ENCODE data around the gene ARMC9.
A peak's percentile ranks its signal among the peaks of the same experiment; 100 is the strongest.

The ARMC9 gene

DNA sequence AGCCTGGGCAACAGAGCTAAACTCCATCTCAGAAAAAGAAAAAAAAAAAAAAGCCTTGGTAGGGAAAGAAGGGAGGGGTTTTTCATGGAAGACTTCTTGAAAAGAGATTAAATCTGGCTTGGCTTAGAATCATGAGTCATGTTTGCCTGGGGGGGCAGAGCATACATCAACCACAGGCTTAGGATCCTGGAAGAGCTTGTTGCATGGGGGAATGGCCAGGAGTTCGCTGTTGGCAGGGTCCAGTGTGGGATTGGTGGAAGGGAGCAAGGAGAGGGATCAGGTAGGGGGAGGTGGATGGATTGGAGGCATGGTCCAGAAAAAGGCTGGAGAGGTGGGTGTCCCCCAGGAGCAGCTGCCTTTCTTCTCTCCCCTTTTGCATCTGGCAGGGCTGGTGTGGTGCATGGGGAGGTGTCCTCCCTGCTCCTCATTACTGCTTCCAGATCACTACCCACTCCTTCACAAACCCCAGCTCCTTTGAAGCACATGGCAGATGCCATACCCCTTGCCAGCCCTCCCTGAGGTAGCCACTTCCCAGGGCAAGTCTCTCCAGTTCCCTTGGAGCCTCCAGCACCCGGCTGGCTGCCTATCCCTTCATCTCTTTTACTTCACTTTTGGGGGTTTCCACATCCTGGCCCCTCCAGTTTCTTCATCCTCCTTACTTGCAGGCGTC lies 2.5 kb downstream of the ARMC9 start:
- DNase-seq (ENCODE audit: low read depth, low spot score): peak; percentile 68

DNA sequence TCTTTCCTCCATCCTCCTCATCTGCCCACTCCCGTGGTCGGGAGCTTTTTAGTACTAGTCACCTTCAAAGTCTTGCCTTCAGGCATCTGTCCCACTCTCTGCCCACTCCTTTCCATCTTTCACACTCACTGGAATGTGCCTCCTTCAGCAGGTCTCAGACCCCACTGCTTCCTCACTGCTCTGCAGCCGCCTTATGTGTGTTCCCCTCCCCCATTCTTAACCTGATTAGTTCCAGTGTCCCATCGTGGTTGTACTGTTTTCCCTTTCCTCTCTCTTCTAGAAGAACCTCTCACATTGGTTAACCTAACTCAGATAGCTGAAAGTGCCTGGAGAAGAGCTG lies 3.0 kb downstream of the ARMC9 start:
- no peak for DNase-seq (ENCODE audit: low read depth, low spot score)

DNA sequence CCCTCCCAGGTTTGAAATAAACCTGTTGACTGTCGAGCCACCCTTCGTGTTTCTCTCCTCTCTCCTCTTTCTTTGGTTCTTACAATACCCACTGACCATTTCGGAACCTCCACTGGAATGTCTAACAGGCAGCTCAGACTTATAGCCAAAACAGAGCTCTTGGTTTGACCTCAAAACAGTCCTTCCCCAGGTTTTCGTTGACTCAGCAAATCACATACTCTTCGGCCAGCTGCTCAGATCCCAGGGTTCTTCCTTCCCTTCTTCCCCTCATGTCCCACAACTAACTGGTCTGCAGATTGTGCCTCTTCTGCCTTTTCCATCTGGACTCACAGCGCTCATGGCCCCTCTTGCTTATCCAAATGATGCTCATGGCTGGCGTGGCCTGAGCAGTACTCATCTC lies 4.7 kb downstream of the ARMC9 start:
- DNase-seq (ENCODE audit: low read depth, low spot score): no peak

DNA sequence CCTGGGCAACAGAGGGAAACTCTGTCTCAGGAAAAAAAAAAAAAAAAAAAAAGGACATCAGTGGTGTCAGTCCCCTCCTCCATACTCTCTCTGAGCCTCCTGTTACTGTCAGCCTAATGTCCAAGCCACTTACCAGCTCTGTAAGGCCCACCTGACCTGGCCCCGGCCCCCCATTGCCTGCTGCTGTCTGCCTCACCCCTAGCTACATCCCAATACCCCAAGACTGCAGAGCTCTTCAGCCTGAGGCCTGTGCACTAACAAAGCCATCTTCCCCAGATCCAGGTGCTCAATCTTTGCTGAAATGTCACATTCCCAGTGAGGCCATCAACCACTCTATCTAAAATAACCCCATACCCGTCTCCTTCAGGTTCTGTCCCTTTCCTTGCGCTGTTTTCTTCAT lies 5.7 kb downstream of the ARMC9 start:
- DNase-seq (ENCODE audit: low read depth, low spot score): no peak

DNA sequence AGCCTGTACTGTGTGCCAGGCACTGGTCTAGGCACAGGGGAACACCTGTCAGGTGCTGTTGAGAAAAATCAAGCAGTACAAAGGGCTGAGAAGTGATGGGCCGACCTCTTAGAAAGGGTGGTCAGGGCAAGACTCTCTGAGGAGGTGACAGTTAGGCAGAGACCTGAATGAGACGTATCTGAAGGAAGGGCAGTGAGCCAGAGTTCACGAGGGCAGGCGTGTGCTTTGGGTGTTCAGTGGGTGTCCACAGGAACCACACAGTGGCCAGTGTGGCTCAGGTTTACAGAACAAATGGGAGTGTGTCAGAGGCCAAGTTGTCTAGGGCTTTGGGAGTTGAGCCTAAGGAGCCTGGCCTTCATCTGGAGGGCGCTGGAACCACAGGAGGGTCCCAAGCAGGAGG lies 6.2 kb downstream of the ARMC9 start:
- no peak for DNase-seq (ENCODE audit: low read depth, low spot score)

DNA sequence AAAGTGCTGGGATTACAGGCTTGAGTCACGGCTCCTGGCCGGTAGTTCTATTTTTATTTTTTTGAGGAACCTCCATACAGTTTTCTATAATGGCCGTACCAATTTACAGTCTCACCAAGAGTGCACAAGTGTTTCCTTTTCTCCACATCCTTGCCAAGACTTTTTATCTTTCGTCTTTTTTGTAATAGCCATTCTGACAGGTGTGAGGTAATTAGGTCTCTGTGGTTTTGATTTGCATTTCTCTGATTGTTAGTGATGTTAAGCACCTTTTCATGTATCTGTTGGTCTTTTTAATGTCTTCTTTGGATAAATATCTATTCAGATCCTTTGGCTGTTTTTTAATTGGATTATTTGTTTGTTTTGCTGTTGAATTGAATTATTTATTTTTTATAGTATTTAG lies 9.3 kb downstream of the ARMC9 start:
- DNase-seq (ENCODE audit: low read depth, low spot score): no peak

DNA sequence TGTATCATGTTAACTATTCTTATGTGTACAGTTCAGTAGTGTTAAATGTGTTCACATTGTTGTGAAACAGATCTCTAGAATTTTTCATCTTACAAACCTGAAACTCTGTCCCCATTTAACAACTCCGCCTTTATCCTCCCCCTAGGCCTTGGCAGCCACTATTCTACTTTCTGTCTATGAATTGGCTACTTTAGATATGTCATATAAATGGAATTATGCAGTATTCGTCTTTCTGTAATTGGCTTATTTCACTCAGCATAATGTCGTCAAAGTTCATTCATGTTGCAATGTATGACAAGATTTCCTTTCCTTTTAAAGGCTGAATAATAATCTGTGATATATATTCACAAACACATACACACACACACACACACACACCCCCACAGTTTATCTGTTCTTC lies 12.4 kb downstream of the ARMC9 start:
- no peak for DNase-seq (ENCODE audit: low read depth, low spot score)

DNA sequence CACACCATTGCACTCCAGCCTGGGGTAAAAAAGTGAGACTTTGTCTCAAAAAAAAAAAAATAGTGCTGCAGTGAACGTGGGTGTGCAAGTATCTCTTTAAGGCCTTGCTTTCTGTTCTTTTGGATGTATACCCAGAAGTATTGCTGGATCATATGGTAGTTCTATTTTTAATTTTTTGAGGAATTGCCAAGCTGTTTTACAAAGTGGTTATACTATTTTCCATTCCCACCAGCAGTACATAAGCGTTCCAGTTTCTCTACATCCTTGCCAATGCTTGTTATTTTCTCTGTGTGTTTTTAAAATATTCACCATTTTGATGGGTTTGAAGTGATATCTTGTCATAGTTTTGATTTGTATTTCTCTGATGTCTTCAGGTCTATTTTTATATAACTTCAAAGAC lies 13.1 kb downstream of the ARMC9 start:
- DNase-seq (ENCODE audit: low read depth, low spot score): no peak

DNA sequence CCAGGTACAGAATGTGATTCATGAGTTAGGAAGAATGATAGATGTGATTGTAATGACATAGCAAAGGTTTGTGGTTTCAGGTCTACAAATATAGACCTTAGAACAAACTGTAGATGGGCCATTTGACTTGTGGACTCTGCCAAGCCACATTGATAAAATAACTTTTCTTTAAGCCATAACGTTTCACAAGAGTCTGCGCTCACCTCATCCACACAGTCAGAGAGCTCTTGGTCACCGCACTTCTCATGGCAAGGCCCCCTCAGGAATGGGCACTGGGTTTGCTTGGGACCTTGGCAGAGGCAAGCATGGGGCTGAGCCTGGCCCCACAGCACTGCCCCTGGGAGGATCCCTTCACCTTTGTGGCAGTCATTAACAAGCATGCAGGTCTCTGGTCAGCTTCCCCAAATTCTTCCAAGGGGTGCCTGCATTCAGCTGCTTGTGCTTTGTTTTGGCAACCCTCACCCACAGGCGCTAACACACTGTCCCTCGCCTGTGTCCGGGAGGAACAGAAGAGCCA lies 14.0 kb downstream of the ARMC9 start:
- peak; percentile 80 for DNase-seq (ENCODE audit: low read depth, low spot score)

DNA sequence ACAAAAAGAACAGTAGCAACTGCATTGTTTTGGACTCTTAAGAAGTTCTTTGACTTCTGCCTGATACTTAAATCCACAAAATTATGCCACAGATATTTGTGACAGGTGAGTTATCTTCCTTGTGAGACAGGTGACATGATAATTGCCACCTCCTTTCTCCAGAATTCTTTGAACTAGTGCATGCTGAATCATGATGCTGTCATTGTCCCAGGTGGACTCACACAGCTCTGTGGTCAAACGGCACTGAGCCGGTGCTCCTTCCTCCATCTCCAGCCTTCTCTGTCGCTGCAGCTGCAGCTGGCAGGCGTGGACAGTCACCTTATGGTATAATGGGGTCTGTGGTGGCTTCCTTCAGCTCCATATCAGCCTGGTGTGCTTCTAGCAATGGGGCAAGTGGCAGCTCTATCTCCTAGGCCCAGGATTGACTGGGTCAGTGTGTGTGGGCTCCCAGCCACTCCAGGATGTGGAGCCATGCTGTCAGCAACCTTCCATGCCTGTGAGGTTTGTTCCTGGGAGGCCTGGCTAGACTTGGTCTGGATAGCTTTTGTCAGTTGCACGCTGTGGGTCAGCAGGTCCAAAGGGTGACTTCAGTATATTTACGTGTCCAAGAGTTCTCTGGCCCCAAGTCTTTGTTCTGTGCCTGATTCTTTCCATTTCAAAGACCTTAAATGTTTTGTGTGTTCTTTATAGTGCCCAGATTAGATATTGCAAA lies 15.7 kb downstream of the ARMC9 start:
- DNase-seq (ENCODE audit: low read depth, low spot score): no peak

DNA sequence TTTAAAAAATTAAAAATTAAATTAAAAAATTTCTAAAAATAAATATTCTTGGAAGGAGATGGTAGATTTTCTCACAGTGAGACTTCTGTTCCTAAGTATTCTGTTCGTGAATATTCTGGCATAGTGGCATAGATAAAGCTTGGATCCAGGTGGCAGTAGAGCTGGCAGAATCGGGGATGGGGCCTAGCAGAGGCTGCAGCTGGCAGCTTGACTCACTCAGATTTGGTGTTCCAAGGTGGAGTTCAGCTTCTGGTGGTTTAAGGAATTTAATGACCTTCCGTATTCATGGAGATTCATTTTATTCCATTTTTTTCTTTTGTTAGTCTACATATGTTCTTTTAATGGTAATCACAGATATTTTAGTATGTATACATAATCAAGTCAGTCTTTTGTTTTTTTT lies 19.9 kb downstream of the ARMC9 start:
- no peak for DNase-seq (ENCODE audit: low read depth, low spot score)

DNA sequence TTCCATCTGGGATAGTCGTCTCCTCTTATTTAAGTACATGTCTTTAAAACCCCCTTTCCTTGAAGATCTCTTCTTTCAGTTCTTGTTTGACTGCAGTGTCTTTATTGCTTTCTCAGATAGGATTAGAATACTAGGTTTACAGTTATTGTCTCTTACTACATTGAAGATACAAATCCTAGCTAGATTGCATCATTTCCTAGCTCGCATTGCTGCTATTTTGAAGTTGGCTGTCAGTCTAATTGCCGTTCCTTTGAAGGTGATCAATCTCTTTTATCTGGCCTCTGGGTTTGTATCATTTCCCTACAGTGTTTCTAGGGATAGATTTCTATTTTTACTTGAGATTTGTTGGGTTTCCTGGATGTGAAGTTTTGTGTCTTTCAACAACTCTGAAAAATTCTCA lies 20.9 kb downstream of the ARMC9 start:
- no peak for DNase-seq (ENCODE audit: low read depth, low spot score)

DNA sequence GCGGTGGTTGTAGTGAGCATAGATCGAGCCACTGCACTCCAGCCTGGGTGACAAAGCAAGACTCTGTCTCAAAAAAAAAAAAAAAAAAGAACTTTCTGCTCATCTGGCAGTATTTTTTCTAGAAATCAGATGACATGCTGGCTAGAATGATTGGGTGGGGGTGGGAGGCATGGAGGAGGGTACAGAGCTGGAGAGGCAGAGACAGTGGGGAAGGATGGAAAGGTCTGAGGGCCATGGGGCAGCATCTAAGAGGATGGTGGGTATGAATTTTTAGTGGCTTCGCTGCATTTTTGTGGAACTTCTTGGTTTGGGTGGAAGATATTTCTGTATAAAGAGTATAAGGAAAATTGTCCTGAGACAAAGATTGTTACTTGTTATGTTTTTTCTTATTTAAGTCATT lies 23.3 kb downstream of the ARMC9 start:
- DNase-seq (ENCODE audit: low read depth, low spot score): no peak

DNA sequence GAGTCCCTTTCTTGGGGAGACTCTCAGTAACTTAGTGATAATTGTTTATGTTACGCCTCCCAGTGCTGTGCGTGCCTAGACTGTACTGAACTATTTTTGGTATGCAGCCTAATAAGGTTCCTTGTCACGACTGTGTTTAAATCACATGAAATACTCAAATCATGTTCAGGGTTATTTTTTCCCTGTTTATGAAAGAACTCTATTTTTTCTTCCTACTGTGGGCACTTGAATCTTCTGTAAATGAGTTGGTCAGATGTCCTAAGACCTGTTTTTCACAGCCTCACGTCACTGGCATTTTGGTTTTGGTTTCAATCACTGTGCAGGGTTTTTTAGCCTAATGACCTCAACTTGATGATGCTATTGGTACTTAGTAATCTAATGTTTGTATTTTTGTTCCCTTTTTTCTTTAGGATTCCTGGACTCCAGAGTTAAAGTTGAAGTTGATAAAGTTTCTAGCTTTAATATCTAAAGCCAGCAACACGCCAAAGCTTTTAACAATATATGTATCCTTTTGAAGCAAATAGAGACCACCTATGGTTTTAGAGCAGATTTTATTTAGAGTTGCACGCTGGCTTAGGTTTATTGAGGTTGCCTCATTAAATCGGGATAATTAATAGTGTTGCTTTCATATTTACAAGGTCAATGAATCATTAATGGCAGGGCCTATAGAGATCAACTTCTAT lies 24.0 kb downstream of the ARMC9 start:
- peak; percentile 65 for DNase-seq (ENCODE audit: low read depth, low spot score)

DNA sequence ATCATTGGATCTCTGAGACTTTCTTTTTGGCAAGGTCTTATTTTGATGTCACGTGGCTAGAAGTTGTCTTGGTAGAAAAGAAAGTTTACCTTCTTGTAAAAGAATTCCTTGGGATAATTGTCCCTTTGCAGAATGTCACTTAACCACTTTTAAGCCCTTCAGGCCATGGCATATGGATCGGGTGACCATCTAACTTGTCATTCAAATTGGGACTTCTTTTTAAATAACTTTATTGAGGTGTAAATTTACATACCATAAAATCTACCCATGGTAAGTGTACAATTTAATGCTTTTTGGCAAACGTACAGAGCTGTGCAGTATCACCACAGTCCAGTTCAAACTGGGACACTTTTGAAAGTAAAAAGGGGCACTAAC lies 24.6 kb downstream of the ARMC9 start:
- DNase-seq (ENCODE audit: low read depth, low spot score): no peak

DNA sequence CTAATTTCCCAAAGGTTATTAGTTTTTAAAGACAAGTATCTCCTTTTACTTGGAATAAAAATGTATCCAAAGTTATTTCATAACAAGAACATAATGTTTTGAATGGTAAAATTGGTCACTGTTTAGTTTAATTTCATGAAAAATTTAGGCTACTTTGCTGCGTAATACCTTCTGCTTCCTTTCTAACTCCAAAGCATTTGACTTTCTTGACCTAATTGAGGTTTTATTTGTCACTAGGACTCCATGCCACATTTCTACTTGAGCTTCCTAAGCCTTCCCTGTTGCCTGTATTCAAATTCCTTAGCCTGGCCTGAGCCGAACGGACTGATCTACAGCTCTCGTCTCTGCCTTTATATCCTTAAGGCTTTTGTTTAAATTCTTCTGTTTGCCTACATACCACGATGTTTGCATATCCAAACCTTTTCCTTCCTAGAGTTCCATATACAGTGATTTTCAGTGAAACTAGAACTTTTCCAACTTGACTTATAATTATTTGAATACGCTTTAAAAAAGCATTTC lies 25.1 kb downstream of the ARMC9 start:
- no peak for DNase-seq (ENCODE audit: low read depth, low spot score)

DNA sequence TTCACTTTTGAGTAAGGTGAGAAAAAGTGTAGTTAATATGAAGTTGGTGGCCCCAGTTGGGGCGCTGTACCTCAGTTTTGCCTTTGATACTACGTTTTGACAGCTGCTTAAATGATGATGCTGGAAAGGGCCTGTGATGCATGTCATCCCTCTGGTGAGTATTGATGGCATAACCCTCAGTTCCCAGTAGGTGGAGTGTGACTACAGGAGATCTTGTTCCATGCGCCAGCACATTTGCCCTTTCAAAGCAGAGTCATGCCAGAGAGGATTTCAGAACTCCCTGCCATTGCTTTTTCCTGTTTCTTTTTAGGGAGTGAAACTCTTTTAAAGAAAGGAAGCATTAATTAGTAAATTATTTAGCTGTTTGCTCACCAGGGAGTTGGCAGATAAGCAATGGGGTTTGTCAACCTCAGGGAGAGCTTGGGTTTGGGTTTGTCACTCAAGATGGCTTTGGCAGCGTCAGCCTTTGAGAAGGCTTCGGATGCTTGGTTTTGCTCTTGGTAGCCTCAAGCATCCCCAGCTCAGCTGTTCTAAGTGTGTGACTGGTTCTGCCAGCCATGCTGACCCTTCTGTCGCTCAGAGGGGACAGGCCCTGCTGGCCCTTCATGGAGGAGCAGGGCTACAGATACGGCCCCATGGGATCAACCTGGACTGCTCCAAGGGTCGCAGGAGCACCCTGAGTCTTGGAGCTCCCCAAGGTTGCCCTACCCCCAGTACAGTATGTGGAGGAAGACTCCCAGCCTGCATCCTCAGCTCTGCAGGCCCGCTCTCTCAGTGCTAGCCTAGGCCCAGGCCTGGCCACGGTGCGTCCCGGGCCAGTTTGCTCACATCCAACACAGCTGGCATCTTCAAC lies 29.1 kb downstream of the ARMC9 start:
- DNase-seq (ENCODE audit: low read depth, low spot score): peak; percentile 88

DNA sequence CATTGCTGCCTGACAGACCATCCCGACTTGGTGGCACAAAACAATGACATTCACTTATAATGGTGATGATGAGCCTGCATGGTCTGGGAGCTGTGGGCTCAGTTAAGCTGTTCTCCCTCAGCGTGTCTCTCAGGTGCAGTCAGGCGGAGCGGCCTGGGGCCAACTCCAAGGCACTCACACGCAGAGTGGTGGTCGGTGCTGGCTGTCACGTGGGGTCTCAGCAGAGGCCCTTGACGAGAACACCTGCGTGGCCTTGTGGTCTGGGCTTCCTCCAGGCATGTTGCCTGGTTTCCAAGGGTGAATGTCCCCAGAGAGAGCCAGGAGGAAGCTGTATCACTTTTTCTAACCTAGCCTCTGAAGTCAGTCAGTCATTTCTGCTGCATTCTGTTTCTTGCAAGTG lies 29.8 kb downstream of the ARMC9 start:
- DNase-seq (ENCODE audit: low read depth, low spot score): no peak

DNA sequence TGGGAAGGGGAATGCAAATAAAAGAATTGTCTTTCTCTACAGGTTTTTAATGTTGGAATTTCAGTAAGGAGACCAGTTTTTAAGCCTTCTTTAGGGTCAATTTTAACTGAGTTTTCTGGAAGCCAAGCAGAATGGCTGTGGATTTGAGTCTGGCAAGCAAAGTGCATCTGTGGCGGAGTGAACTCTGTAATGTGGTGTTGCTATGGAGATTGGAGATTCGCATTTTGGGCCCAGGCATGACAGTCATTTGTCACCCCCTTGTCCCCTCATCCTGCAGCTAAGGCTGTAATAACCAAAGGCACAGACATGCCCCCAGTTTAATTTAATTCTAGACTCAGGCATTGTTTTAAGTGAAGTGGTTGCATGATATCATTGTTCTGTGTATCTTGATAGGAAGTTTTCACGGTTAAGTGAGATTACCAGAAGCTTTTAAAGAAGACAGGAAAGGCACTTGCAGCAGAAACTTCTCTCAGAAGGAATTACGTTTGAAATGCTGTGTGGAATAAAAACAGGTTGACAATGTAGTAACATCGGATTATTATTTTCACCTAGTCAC lies 30.6 kb downstream of the ARMC9 start:
- DNase-seq (ENCODE audit: low read depth, low spot score): no peak

DNA sequence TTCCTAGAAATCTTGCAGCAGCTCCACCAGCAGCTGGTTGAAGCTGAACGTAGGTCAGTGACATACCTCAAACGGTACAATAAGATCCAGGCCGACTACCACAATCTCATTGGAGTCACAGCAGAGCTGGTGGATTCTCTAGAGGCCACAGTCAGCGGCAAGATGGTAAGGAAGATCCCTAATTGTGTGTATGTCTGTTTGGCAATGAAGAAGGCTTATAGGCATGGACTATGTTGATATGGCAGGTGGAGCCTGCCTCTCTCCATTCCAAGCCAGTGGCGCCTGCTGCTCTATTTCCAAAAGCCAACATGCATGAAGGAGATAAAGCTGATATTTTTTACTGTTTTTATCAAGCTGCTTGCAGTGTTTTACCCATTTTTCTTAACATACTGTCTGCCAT lies 36.8 kb downstream of the ARMC9 start:
- DNase-seq (ENCODE audit: low read depth, low spot score): no peak

DNA sequence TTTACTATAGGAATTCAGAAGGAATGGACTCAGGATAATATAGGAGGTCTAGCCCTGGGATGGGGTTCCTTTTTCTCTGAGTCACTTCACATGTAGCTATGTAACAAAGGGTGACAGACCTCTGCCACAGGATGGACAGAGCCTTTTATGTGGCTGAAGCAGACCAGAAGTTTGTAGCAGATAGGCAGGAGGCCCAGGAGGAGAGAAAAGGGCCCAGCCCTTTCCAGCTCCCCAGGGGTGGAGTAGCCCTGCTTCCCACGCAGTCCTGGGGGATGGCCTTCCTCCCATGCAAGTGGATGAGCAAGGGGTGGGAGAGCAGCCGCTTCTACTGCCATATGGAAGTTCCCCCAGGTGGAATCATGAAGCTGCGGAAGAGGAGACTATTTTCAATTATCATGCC lies 40.3 kb downstream of the ARMC9 start:
- no peak for DNase-seq (ENCODE audit: low read depth, low spot score)

DNA sequence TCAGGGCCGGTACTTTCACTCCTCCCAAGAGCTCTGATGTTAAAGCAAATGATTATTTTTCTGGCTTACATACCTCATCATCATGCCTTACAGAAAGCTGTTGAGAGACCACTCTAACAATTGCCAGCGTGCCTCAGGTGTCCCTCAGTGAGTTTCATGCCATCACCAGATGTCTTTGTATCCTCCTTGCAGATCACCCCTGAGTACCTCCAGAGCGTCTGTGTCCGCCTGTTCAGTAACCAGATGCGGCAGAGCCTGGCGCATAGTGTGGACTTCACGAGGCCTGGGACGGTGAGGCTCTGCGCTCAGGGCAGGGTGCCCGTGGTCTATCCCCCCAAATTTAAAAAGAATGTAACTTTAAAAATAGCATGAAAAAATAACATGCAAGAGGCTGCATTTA lies 41.3 kb downstream of the ARMC9 start:
- no peak for DNase-seq (ENCODE audit: low read depth, low spot score)
